Measurements from ENCODE around the gene FAM43A. TPM values are rescaled to one million over a fixed set of nuclear protein-coding genes. Genes with fewer than 3 reads are reported as not detected.

The FAM43A gene
- total RNA-seq, 1 experiment from 2014 or later = 1.3 TPM

DNA sequence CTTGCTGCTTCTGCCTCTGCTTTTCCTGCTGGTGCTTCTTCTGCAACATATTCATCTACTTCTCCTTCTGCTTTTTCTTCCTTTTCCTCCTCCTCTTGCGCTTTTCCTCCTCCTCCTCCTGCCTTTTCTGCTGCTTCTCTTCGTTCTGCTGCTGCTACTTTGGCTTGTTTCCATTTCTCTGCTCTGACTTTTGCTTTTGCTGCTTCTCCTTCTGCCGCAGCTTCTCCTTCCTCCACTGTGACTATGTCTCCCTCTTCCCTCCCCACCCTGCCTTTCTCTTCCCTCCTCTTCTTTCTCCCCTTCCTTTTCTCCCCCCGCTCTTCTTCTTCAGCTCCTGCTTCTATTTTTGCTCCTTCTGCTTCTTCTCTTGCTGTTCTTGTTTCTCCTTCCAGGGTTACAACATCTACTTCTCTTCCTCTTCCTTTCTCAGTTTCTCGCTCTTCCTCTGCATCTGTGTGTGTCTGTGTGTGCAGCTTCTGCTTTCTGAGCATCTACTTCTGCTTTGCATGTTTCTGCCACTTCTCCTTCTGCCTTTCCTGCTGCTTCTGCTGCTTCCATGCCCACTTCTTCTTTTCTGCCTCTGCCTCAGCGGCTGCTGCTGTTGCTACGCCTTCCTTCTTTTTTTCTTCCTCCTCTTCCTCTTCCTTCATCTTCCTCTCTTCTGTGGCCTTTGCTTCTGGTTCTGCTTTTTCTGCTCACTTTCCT lies 51.4 kb downstream of the FAM43A start:
- POLR2A ChIA-PET = no interaction called here
- H3K27ac Mint-ChIP-seq (ENCODE audit: low read depth, unreplicated experiment) = no peak overlapping the region
- H3K36me3 Mint-ChIP-seq (ENCODE audit: insufficient read depth, unreplicated experiment) = no peaks in the 10 kb centered on the region
- no peak overlapping the region for H3K4me3 Mint-ChIP-seq (ENCODE audit: unreplicated experiment)
- peaks cover 13% of the 10 kb centered on the region for H3K4me1 Mint-ChIP-seq (ENCODE audit: insufficient read depth, unreplicated experiment)
- H3K27me3 Mint-ChIP-seq (ENCODE audit: insufficient read depth, unreplicated experiment) = no peaks in the 10 kb centered on the region
- no peaks in the 10 kb centered on the region for H3K9me3 Mint-ChIP-seq (ENCODE audit: unreplicated experiment)
- BruUV-seq (replicated peaks) = no TSS peak
- DNase-seq (ENCODE audit: unreplicated experiment) = no peak
- intact Hi-C loops (cut with micrococcal nuclease) = no loop called here
- TF ChIP-seq, protein P1, sequence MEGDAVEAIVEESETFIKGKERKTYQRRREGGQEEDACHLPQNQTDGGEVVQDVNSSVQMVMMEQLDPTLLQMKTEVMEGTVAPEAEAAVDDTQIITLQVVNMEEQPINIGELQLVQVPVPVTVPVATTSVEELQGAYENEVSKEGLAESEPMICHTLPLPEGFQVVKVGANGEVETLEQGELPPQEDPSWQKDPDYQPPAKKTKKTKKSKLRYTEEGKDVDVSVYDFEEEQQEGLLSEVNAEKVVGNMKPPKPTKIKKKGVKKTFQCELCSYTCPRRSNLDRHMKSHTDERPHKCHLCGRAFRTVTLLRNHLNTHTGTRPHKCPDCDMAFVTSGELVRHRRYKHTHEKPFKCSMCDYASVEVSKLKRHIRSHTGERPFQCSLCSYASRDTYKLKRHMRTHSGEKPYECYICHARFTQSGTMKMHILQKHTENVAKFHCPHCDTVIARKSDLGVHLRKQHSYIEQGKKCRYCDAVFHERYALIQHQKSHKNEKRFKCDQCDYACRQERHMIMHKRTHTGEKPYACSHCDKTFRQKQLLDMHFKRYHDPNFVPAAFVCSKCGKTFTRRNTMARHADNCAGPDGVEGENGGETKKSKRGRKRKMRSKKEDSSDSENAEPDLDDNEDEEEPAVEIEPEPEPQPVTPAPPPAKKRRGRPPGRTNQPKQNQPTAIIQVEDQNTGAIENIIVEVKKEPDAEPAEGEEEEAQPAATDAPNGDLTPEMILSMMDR (IDR thresholded peaks at IDR 0.05; ENCODE audit: unreplicated experiment) = no peak
- CTCF ChIA-PET = interaction anchor here (1.2 kb wide), 1 partner anchor 69 kb away, joined by 4 read pairs; no protein-coding TSS in a partner anchor

Other genes starting within 250 kb of the FAM43A start
- 119 and 125 TPM in 2 replicates for gene ATP13A3, start 198.9 kb upstream of the FAM43A start, total RNA-seq (2022)
- gene TMEM44, start 52.5 kb upstream of the FAM43A start, total RNA-seq (2022) = 8.3 and 13.2 TPM in 2 replicates
- gene LSG1, start 13.7 kb upstream of the FAM43A start, total RNA-seq (2022) = 30.5 and 35.1 TPM in 2 replicates